ENCODE data around the gene FGFBP3.

Gene FGFBP3

GRCh38 chr10:91885362-91886079, 23.8 kb downstream of the FGFBP3 start:
- Mint-ChIP-seq H3K4me1 (peaks cover 67% of the 10 kb centered on the region), H3K27ac (peak overlapping the region; percentile 49), H3K27me3 (ENCODE audit: low read depth, poor library complexity) (no peaks in the 10 kb centered on the region), H3K9me3 (peaks cover 8% of the 10 kb centered on the region), H3K4me3 (no peak overlapping the region), H3K36me3 (ENCODE audit: low read depth) (no peaks in the 10 kb centered on the region)
- no peak for DNase-seq
- no peak for TF ChIP-seq CTCF (IDR thresholded peaks at IDR 0.05)

- no peak overlapping the region for H3K4me3 Mint-ChIP-seq
- no peak for DNase-seq
- no peak for TF ChIP-seq CTCF (IDR thresholded peaks at IDR 0.05)
- no peaks in the 10 kb centered on the region for H3K27me3 Mint-ChIP-seq (ENCODE audit: low read depth, poor library complexity)
- no peaks in the 10 kb centered on the region for H3K36me3 Mint-ChIP-seq (ENCODE audit: low read depth)
- H3K27ac Mint-ChIP-seq = peak overlapping the region; percentile 68
- peaks cover 69% of the 10 kb centered on the region for H3K4me1 Mint-ChIP-seq
- H3K9me3 Mint-ChIP-seq = peaks cover 8% of the 10 kb centered on the region
Measured at GRCh38 chr10:91884536-91884935, 24.8 kb downstream of the FGFBP3 start.

- no peaks in the 10 kb centered on the region for H3K27me3 Mint-ChIP-seq (ENCODE audit: low read depth, poor library complexity)
Measured at GRCh38 chr10:91883549-91884444, 25.5 kb downstream of the FGFBP3 start.

GRCh38 chr10:91880310-91880709, 29.0 kb downstream of the FGFBP3 start:
- peaks cover 5% of the 10 kb centered on the region for H3K9me3 Mint-ChIP-seq
- no peaks in the 10 kb centered on the region for H3K36me3 Mint-ChIP-seq (ENCODE audit: low read depth)
- H3K4me3 Mint-ChIP-seq = peak overlapping the region; percentile 3
- peaks cover 38% of the 10 kb centered on the region for H3K4me1 Mint-ChIP-seq
- H3K27ac Mint-ChIP-seq = peak overlapping the region; percentile 81
- no peaks in the 10 kb centered on the region for H3K27me3 Mint-ChIP-seq (ENCODE audit: low read depth, poor library complexity)
- no peak for TF ChIP-seq CTCF (IDR thresholded peaks at IDR 0.05)
- DNase-seq = no peak

More at GRCh38 chr10:91883549-91884444, 25.5 kb downstream of the FGFBP3 start:
- Mint-ChIP-seq H3K4me3 (peak overlapping the region; percentile 57), H3K27ac (peak overlapping the region; percentile 68), H3K36me3 (ENCODE audit: low read depth) (no peaks in the 10 kb centered on the region), H3K9me3 (peaks cover 5% of the 10 kb centered on the region), H3K4me1 (peaks cover 70% of the 10 kb centered on the region)
- DNase-seq = peak; percentile 21
- no peak for TF ChIP-seq CTCF (IDR thresholded peaks at IDR 0.05)

- Mint-ChIP-seq H3K27me3 (ENCODE audit: low read depth, poor library complexity) (no peaks in the 10 kb centered on the region), H3K27ac (peak overlapping the region; percentile 37), H3K4me1 (peaks cover 37% of the 10 kb centered on the region), H3K4me3 (peak overlapping the region; percentile 3), H3K9me3 (peaks cover 7% of the 10 kb centered on the region), H3K36me3 (ENCODE audit: low read depth) (no peaks in the 10 kb centered on the region)
- TF ChIP-seq CTCF (IDR thresholded peaks at IDR 0.05) = no peak
- DNase-seq = no peak
Measured at GRCh38 chr10:91879515-91880170, 29.6 kb downstream of the FGFBP3 start.

Data from nephron progenitor cell (in vitro differentiated cells).